Diencephalon (tissue), 1 donor: ENCODE results near the gene TP73. TPM values are rescaled to one million over a fixed set of nuclear protein-coding genes. Genes with fewer than 3 reads are reported as not detected.

Experiments
- small RNA-seq: library from RNA; depleted of rRNA; stranded (forward); fragments of <200 nt; gene quantifications from one replicate; pipeline ENCODE3, GENCODE V24; 2014
- total RNA-seq: library from RNA; depleted of rRNA; stranded (reverse); fragments of >200 nt; gene quantifications from one replicate; pipeline ENCODE4 v1.2.3, GENCODE V29; 2014

Gene TP73
- 0.92 TPM for total RNA-seq

GRCh38 chr1:3651930-3652547 lies at the start of gene TP73:
Gene TP73 (plus strand): TSS chr1:3652516. CDS start chr1:3682366, 29,850 bp downstream.

GRCh38 chr1:3611170-3612019 lies 40.9 kb upstream of the TP73 start, which contains the start of gene MEGF6:
Gene MEGF6 (minus strand): TSS chr1:3611508. CDS start chr1:3611268, 240 bp downstream.

GRCh38 chr1:3624200-3625136 lies 27.8 kb upstream of the TP73 start, which contains the start of gene TPRG1L:
Gene TPRG1L (plus strand): TSS chr1:3625015. CDS start chr1:3625073, 58 bp downstream.

GRCh38 chr1:3649342-3650247 lies 2.7 kb upstream of the TP73 start, which contains the start of gene WRAP73:
Gene WRAP73 (minus strand): TSS chr1:3650103. CDS start chr1:3649999, 104 bp downstream.

GRCh38 chr1:3752400-3752945 lies 100.2 kb downstream of the TP73 start, which contains the start of gene CCDC27:
Gene CCDC27 (plus strand): TSS chr1:3752450. CDS start chr1:3752482, 32 bp downstream.

GRCh38 chr1:3772715-3773571 lies 120.6 kb downstream of the TP73 start, which contains the start of gene SMIM1:
Gene SMIM1 (plus strand): TSS chr1:3772749. CDS start chr1:3775374, 2,625 bp downstream.

Small RNA genes lying within 50 kb of the gene (small RNA-seq; reads per million reads assigned to genes)
- gene RF02197 (not detected), gene RN7SL574P (not detected)

Other genes starting within 250 kb of the TP73 start
- gene ARHGEF16, start 197.9 kb upstream of the TP73 start, total RNA-seq = 2.5 TPM
- 5.8 TPM for gene MEGF6, start 41.0 kb upstream of the TP73 start, total RNA-seq
- gene TPRG1L, start 27.5 kb upstream of the TP73 start, total RNA-seq = 40.4 TPM
- 11.1 TPM for gene WRAP73, start 2.4 kb upstream of the TP73 start, total RNA-seq
- gene CCDC27, start 99.9 kb downstream of the TP73 start, total RNA-seq = not detected
- 0.92 TPM for gene SMIM1, start 120.2 kb downstream of the TP73 start, total RNA-seq
- gene LRRC47, start 144.0 kb downstream of the TP73 start, total RNA-seq = 32.1 TPM
- gene CEP104, start 204.7 kb downstream of the TP73 start, total RNA-seq = 24.9 TPM
- gene DFFB, start 205.0 kb downstream of the TP73 start, total RNA-seq = 6.5 TPM
- 25.6 TPM for gene C1orf174, start 247.8 kb downstream of the TP73 start, total RNA-seq